K562 (cell line): ENCODE data around the gene MTCH2. TPM values are rescaled to one million over a fixed set of nuclear protein-coding genes. Genes with fewer than 3 reads are reported as not detected.

Experiments
- polyA plus RNA-seq, 8 experiments: library from polyadenylated mRNA; depleted of rRNA in 4 of 8; stranded (reverse) in 5 of 8; unstranded in 3 of 8; fragments of >200 nt; fragmentation: Nextera tagmentation in 2 of 8; fragmentation: Illumina TruSeq in 1 of 8; extraction: Ambion mirVana in 2 of 8; extraction: Trizol in 1 of 8; gene quantifications; 2 replicates each; pipeline versions ENCODE4 v1.2.1 to v1.2.3, GENCODE V29; 2011 to 2014; ENCODE audit warnings: inconsistent platforms in 1 of 8, missing spikeins in 1 of 8
- total RNA-seq, 7 experiments: library from RNA; depleted of rRNA in 6 of 7; stranded (reverse); fragments of >200 nt in 6 of 7; fragmentation: Illumina TruSeq in 2 of 7; extraction: Trizol in 2 of 7; gene quantifications; 2 replicates each; pipeline versions ENCODE4 v1.2.1 to v1.2.3, GENCODE V29; 2011 to 2021; ENCODE audit warnings: low replicate concordance in 1 of 7
- TF ChIP-seq, protein P1 (sequence below): fragments of 450-650 bp; IDR thresholded peaks from 2 replicates; pipeline ENCODE4 v1.6.1; 2016; ENCODE audit warnings: mild to moderate bottlenecking, moderate library complexity

The MTCH2 gene
- total and polyA plus RNA-seq, 9 of the 15 experiments (the other 6 are each of a cell fraction or from before 2014, with no cell fraction given), result 95.4 to 620 (median 198) TPM

DNA sequence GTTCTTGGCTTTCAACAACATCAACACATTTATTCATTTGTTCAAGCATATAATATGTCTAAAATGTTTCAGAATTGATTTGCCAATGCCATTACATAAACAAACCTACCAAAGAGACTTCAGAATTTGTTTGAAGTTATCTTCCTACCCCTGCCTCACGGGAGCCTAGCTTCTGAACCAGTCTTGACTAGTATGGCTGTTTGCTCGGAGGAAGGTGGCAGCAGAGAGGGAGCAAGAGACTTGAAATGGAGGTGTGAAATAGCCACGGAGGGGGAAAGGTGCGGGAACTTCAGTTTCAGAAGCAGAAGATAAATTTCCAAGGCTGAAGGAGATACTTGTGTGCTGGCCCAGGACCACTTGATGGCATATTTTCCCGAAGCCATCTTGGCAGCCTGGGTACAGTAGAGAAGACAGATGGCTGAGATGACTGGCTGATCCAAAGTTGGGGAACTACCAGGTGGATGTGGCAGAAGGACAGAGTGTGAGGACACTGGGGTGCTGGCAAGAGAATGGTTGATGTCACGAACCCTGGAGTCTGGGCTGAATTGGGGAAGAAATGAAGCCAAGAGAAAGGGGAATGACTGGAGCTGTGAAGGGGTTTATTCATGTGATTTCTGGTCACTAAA lies 14.0 kb upstream of the MTCH2 start (continued):
- TF ChIP-seq, protein P1, sequence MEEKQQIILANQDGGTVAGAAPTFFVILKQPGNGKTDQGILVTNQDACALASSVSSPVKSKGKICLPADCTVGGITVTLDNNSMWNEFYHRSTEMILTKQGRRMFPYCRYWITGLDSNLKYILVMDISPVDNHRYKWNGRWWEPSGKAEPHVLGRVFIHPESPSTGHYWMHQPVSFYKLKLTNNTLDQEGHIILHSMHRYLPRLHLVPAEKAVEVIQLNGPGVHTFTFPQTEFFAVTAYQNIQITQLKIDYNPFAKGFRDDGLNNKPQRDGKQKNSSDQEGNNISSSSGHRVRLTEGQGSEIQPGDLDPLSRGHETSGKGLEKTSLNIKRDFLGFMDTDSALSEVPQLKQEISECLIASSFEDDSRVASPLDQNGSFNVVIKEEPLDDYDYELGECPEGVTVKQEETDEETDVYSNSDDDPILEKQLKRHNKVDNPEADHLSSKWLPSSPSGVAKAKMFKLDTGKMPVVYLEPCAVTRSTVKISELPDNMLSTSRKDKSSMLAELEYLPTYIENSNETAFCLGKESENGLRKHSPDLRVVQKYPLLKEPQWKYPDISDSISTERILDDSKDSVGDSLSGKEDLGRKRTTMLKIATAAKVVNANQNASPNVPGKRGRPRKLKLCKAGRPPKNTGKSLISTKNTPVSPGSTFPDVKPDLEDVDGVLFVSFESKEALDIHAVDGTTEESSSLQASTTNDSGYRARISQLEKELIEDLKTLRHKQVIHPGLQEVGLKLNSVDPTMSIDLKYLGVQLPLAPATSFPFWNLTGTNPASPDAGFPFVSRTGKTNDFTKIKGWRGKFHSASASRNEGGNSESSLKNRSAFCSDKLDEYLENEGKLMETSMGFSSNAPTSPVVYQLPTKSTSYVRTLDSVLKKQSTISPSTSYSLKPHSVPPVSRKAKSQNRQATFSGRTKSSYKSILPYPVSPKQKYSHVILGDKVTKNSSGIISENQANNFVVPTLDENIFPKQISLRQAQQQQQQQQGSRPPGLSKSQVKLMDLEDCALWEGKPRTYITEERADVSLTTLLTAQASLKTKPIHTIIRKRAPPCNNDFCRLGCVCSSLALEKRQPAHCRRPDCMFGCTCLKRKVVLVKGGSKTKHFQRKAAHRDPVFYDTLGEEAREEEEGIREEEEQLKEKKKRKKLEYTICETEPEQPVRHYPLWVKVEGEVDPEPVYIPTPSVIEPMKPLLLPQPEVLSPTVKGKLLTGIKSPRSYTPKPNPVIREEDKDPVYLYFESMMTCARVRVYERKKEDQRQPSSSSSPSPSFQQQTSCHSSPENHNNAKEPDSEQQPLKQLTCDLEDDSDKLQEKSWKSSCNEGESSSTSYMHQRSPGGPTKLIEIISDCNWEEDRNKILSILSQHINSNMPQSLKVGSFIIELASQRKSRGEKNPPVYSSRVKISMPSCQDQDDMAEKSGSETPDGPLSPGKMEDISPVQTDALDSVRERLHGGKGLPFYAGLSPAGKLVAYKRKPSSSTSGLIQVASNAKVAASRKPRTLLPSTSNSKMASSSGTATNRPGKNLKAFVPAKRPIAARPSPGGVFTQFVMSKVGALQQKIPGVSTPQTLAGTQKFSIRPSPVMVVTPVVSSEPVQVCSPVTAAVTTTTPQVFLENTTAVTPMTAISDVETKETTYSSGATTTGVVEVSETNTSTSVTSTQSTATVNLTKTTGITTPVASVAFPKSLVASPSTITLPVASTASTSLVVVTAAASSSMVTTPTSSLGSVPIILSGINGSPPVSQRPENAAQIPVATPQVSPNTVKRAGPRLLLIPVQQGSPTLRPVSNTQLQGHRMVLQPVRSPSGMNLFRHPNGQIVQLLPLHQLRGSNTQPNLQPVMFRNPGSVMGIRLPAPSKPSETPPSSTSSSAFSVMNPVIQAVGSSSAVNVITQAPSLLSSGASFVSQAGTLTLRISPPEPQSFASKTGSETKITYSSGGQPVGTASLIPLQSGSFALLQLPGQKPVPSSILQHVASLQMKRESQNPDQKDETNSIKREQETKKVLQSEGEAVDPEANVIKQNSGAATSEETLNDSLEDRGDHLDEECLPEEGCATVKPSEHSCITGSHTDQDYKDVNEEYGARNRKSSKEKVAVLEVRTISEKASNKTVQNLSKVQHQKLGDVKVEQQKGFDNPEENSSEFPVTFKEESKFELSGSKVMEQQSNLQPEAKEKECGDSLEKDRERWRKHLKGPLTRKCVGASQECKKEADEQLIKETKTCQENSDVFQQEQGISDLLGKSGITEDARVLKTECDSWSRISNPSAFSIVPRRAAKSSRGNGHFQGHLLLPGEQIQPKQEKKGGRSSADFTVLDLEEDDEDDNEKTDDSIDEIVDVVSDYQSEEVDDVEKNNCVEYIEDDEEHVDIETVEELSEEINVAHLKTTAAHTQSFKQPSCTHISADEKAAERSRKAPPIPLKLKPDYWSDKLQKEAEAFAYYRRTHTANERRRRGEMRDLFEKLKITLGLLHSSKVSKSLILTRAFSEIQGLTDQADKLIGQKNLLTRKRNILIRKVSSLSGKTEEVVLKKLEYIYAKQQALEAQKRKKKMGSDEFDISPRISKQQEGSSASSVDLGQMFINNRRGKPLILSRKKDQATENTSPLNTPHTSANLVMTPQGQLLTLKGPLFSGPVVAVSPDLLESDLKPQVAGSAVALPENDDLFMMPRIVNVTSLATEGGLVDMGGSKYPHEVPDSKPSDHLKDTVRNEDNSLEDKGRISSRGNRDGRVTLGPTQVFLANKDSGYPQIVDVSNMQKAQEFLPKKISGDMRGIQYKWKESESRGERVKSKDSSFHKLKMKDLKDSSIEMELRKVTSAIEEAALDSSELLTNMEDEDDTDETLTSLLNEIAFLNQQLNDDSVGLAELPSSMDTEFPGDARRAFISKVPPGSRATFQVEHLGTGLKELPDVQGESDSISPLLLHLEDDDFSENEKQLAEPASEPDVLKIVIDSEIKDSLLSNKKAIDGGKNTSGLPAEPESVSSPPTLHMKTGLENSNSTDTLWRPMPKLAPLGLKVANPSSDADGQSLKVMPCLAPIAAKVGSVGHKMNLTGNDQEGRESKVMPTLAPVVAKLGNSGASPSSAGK, result peak; percentile 19; the same call in 1 of the 2 replicates
